GM19043 (cell line): Measurements from ENCODE around the gene UBASH3B.
A peak's percentile ranks its signal among the peaks of the same experiment; 100 is the strongest.

Source experiments
- ATAC-seq: cut with Tn5 transposase; IDR thresholded peaks from one replicate; pipeline ENCODE4 v1.9.1; 2021; ENCODE audit warnings: low read depth; ENCODE audit not compliant: unreplicated experiment

Gene UBASH3B

GRCh38 chr11:122777343-122777742 lies 121.8 kb downstream of the UBASH3B start:
- no peak for ATAC-seq

GRCh38 chr11:122778148-122778547 lies 122.6 kb downstream of the UBASH3B start:
- no peak for ATAC-seq

GRCh38 chr11:122779047-122779629 lies 123.6 kb downstream of the UBASH3B start:
- ATAC-seq: no peak

GRCh38 chr11:122780296-122780949 lies 124.9 kb downstream of the UBASH3B start:
- ATAC-seq: no peak

GRCh38 chr11:122781378-122782195 lies 126.1 kb downstream of the UBASH3B start:
- ATAC-seq: peak; percentile 74

GRCh38 chr11:122782222-122782621 lies 126.7 kb downstream of the UBASH3B start:
- no peak for ATAC-seq

- ATAC-seq: no peak
Observed at GRCh38 chr11:122784325-122784955, 128.9 kb downstream of the UBASH3B start.

- ATAC-seq: no peak
Observed at GRCh38 chr11:122785031-122785541, 129.6 kb downstream of the UBASH3B start.

GRCh38 chr11:122786896-122787295 lies 131.4 kb downstream of the UBASH3B start:
- no peak for ATAC-seq

GRCh38 chr11:122788781-122789535 lies 133.4 kb downstream of the UBASH3B start:
- ATAC-seq: no peak

GRCh38 chr11:122789907-122790306 lies 134.4 kb downstream of the UBASH3B start:
- no peak for ATAC-seq

- no peak for ATAC-seq
Observed at GRCh38 chr11:122791411-122791810, 135.9 kb downstream of the UBASH3B start.

GRCh38 chr11:122791836-122792235 lies 136.3 kb downstream of the UBASH3B start:
- ATAC-seq: no peak

- ATAC-seq: no peak
Observed at GRCh38 chr11:122793515-122793914, 138.0 kb downstream of the UBASH3B start.

- no peak for ATAC-seq
Observed at GRCh38 chr11:122795307-122795706, 139.8 kb downstream of the UBASH3B start.

GRCh38 chr11:122796128-122796717 lies 140.7 kb downstream of the UBASH3B start:
- ATAC-seq: peak; percentile 78

GRCh38 chr11:122797651-122798050 lies 142.1 kb downstream of the UBASH3B start:
- no peak for ATAC-seq

- ATAC-seq: no peak
Observed at GRCh38 chr11:122799406-122800105, 144.0 kb downstream of the UBASH3B start.

GRCh38 chr11:122802876-122803275 lies 147.4 kb downstream of the UBASH3B start:
- ATAC-seq: no peak
